Measurements from ENCODE around the gene TAS2R43.
"Not testable (repeated sequence)": the region's sequence is repeated elsewhere in the genome, so short reads cannot be mapped to it uniquely, and the experiment has no call there.

Gene TAS2R43, protein sequence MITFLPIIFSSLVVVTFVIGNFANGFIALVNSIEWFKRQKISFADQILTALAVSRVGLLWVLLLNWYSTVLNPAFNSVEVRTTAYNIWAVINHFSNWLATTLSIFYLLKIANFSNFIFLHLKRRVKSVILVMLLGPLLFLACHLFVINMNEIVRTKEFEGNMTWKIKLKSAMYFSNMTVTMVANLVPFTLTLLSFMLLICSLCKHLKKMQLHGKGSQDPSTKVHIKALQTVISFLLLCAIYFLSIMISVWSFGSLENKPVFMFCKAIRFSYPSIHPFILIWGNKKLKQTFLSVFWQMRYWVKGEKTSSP

GRCh38 chr12:11092128-11092527 is at the start of gene TAS2R43:
Gene TAS2R43, minus strand, starts transcription at chr12:11092313. Its CDS starts 84 bp downstream, at chr12:11092229.
- no peak for DNase-seq (ENCODE audit: low spot score)

DNA sequence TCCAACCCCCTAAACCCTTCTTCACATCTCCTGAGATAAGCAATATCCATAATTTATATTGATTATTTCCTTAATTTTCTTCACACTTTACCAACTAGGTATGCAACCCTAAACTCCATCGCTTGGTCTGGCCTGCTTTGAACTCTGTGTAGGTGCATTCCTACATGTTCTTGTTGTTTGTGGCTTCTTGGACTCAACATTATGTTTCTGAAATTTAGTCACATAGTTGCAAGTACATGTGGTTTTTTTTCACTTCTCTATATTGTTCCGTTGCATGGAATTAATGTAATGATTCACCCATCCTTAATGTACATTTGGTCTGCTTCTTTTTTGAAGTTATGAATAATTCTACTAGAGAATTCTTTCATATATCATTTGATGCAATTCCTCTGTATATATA is 44.0 kb upstream of the TAS2R43 start:
- no peak for DNase-seq (ENCODE audit: low spot score)

DNA sequence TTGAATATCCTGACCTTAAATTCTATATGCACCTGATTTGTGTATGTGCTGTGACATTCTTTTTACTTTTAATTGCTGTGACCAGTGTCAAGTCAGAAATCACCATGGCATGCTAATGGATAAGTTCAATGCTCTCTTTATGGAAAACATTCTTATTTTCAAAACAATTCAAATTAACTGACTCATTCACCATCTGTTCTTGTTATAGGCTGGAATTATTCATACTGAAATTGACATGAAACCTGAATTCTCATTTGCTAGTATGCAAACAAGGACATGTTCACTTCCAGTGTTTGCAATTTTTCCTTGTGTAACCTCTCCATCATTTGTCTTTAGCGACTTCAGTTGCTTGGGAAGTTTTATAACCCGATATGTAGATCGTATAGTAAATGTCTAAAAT is 42.2 kb upstream of the TAS2R43 start, which contains the start of gene TAS2R30:
Gene TAS2R30 (minus strand): TSS at position 340 of the 400 bp plus-strand sequence. CDS start 400 bp downstream, outside the sequence.
- no peak for DNase-seq (ENCODE audit: low spot score)

GRCh38 chr12:11133816-11134215 is 41.7 kb upstream of the TAS2R43 start:
- DNase-seq (ENCODE audit: low spot score), result no peak

- no peak for DNase-seq (ENCODE audit: low spot score)
Measured at GRCh38 chr12:11133162-11133561, 41.0 kb upstream of the TAS2R43 start.

DNA sequence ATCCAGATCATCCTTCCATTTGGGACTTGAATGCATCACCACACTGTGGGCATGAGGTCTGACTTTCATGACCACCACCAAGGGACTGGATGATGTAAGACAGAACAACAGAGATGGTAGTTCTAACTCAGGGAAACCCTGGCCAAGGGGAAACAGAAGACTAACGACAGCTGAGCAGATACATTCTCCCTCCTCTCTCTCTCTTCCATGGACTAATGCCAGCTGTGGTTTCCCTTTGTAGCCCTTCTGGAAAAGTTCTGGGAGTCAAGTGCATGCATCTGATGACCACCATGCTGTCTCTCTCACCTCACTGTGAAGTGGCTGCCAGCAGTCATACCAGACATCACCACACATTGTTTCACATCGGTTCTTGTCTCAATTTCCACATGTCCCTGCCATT is 38.9 kb upstream of the TAS2R43 start:
- no peak for DNase-seq (ENCODE audit: low spot score)

DNA sequence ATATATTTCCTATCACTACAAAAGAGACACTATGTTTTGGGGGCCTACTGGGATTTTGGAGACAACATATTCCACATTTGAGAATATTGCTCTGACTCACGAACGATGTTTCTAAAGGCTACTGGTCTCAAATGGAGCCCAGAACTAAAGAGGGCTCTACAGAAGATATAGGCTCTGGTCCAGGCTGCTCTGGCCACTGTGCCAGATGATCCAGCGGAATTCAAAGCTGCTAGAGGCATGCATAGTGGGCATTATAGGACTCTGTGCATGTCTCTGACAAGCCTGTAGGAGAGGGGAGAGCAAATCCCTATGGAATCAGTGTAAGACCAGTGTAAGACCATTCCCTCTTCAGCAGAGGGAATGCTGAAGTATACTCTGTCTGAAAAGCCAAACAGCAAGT is 38.3 kb upstream of the TAS2R43 start:
- no peak for DNase-seq (ENCODE audit: low spot score)

DNA sequence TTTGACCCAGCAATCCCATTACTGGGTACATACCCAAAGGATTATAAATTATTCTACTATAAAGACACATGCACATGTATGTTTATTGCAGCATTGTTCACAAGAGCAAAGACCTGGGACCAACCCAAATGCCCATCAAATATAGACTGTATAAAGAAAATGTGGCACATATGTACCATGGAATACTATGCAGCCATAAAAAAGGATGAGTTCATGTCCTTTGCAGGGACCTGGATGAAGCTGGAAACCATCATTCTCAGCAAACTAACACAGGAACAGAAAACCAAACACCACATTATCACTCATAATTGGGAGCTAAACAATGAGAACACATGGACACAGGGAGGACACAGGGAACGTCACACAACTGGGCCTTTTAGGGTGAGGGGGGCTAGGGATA is 22.0 kb upstream of the TAS2R43 start:
- not testable (repeated sequence) for DNase-seq (ENCODE audit: low spot score)

GRCh38 chr12:11111213-11111612 is 19.1 kb upstream of the TAS2R43 start:
- DNase-seq (ENCODE audit: low spot score), result not testable (repeated sequence)

DNA sequence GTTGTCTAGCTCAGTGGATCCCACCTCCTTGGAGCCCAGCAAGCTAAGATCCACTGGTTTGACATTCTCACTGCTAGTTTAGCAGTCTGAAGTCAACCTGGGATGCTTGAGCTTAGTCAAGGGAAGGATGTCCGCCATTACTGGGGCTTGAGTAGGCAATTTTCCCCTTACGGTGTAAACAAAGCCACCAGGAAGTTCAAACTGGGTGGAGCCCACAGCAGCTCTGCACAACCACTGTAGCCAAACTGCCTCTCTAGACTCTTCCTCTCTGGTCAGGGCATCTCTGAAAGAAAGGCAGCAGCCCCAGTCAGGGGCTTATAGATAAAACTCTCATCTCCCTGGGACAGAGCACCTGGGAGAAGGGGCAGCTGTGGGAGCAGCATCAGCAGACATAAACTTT is 16.7 kb upstream of the TAS2R43 start:
- DNase-seq (ENCODE audit: low spot score), result no peak

GRCh38 chr12:11107719-11108118 is 15.6 kb upstream of the TAS2R43 start:
- no peak for DNase-seq (ENCODE audit: low spot score)

DNA sequence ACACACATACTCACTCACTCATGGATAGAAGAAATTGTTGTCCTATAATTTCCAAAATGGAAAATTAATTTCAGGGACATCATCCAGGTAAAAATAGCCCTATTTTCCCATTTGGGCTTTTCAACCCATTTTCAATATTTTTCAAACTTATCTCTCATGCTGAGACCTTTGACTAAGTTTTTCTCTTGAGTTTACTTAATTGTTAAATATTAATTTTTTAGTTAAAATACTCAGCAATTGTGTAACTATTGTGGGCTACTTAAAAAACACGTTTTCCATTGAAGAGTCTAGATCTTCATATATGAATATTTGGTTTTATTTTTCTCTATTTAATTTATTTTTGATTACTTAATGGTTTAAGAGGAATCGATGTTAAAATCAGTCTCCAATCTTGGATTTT is 14.2 kb upstream of the TAS2R43 start:
- DNase-seq (ENCODE audit: low spot score), result no peak

- no peak for DNase-seq (ENCODE audit: low spot score)
Measured at GRCh38 chr12:11105546-11105945, 13.4 kb upstream of the TAS2R43 start.

GRCh38 chr12:11094910-11095309 is 2.8 kb upstream of the TAS2R43 start:
- not testable (repeated sequence) for DNase-seq (ENCODE audit: low spot score)

- no peak for DNase-seq (ENCODE audit: low spot score)
Measured at GRCh38 chr12:11089246-11089645, 2.9 kb downstream of the TAS2R43 start.

- DNase-seq (ENCODE audit: low spot score), result no peak
Measured at GRCh38 chr12:11085419-11085818, 6.7 kb downstream of the TAS2R43 start.

DNA sequence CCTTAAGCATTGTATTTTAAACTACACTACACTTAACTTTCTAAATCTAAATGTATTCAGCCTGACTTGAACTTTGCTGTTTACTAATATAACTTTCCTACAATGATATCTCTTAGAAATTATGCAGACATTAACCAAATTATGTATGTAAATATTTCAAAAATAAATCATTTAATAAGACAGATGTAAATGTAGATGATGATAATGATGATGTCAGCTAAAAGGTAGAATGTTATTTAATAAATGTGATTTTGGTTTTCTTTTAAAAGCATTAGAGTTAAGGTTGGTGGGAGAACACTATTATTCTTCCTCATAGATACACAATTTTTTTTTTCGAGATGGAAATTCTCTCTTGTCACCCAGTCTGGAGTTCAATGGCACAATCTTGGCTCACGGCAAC is 10.1 kb downstream of the TAS2R43 start:
- DNase-seq (ENCODE audit: low spot score), result no peak

- no peak for DNase-seq (ENCODE audit: low spot score)
Measured at GRCh38 chr12:11078246-11078645, 13.9 kb downstream of the TAS2R43 start.

DNA sequence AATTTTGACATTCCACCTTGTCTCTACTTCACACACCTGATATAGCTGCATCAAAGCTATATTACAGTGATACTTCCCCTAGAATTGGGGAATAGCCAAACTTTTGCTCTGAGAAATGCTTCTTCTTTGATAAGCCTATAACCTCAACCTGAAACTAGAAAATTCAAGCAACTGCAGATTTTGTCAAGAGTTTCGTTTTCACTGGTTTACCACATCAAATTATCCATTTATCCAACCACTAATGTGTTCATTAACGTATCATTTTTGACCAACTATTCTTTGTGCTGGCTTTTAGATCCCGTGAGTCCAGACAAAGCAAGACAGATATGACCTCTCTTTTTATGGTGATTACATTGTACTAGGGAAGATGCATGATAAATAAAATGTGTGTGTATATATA is 16.5 kb downstream of the TAS2R43 start:
- DNase-seq (ENCODE audit: low spot score), result no peak

DNA sequence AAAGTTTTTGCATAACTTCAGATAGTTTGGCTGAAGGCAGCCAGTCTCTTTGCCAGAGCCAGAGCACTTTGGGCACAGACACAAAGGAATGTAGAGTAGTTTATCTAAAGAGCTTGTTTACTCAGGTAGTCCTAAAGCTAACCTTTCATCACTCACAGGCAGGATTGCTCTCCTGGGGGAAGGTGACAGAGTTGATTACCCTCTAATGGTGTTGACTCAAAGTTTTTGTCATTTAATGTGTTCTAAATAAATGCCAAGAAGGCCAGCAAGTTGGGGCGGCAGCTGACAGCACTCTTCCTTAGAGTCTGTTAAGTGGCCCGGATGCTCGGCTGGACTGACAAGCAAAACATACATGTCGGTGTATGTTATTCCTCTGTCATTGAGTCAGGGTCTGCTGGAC is 20.7 kb downstream of the TAS2R43 start:
- DNase-seq (ENCODE audit: low spot score), result no peak

DNA sequence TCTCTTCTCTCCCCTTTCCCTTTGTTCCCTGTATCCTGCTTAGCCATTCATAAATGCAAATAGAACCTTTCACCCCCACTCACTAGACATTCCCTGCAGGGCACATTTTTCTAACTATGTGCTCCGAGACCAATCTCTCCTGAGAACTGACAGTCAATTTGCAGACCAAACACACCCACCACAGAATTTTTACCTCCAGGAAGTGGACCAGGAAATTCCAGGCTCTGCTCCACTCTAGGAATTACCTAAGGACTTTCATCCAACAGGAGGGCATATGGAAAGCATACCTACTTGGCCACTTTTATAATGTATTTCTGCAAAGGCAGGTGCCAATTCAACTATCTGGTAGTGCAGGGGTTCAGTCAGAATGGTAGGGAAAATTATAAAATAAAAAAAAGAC is 21.1 kb downstream of the TAS2R43 start:
- no peak for DNase-seq (ENCODE audit: low spot score)

DNA sequence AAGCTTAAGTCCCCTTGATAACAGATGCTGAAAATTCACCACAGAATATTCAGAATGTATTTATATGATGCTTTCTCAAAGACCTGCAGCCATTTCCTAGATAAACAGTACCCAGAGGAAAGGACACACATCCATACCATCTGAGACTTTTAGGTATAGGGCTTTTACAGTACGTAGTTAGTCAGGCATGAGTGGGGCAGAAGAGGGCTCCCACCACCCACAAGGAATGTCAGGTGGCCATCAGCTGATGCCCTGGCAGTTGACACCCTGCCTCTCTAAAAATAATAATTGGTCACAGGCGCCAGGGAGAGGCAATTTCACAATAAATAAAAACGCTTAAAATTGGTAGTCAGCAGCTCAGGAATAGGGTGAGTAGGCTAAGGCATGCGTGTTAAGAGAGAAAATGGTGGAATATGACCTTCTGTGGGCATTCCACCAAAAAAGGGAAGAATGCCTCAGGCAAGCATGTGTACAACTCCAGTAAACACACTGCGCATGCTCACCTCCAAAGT is 22.2 kb downstream of the TAS2R43 start:
- DNase-seq (ENCODE audit: low spot score), result no peak

DNA sequence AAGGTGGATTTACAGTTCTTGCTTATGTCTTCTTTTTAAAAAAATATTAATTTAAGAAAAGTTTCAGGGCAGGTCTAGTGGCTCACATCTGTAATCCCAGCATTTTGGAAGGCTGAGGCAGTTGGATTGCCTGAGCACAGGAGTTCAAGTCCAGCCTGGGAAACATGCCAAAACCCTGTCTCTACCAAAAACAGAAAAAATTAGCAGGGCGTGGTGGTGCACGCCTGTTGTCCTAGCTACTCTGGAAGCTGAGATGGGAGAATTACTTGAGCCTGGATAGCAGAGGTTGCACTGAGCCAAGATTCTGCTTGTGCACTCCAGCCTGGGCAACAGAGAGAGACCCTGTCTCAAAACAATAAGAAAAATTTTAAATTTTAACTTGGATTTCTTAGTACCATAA is 24.6 kb downstream of the TAS2R43 start:
- DNase-seq (ENCODE audit: low spot score), result no peak

- DNase-seq (ENCODE audit: low spot score), result not testable (repeated sequence)
Measured at GRCh38 chr12:11062194-11062593, 29.9 kb downstream of the TAS2R43 start, which contains the start of gene TAS2R46. Gene TAS2R46, minus strand, starts transcription at chr12:11062294. Its CDS starts 0 bp downstream, at chr12:11062294.
